Measurements from ENCODE around the gene ITGA3.
A peak's percentile ranks its signal among the peaks of the same experiment; 100 is the strongest.

Gene ITGA3

DNA sequence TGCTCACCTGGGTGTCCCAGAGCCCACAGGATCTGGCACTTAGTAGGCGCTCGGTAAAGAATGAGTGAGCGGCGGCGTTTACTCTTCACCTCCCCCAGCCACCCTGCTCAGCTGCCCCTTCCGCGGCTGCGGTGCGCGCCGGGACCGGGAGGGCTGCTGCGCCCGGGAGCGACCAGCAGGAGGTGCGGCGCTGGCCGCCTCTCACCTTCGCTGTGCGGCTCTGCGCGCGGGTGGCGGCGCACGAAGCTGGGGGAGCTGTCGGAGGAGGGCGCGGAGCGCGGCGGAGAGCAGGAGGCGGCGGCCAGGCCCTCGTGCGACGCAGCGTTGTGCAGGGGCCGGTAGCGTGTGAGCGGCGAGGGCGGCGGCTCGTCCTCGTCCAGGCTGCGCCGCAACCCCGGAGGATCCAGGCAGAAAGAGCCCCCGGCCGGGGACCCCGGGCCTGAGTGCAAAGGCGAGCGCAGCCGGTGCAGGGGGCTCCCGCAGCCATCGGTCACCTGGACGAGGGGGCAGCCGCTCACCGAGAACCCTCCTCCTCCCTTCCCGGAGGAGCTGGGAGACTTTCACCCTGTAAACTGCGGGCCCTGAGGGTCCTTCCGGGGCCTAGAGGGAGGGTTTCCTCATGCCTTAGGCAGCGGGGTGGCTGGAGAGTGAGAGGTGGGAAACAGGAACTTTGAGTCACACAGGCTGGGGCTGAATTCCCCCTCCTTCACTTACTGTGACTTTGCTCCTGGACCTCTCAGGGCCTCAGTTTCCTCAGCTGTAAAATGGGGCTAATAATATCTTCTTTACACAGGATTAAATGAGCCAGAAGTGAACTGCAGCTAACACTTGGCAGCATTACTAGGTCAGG is 61.5 kb downstream of the ITGA3 start:
- Histone ChIP-seq H3K9me3 (ENCODE audit: control insufficient read depth, low read length) (no peaks in the 10 kb centered on the region), H3K36me3 (ENCODE audit: control insufficient read depth in 1 of 2, insufficient read depth in 2 of 2, low read depth in 1 of 2, low read length in 2 of 2) (peaks cover 0 to 71% of the 10 kb centered on the region in 2 experiments), H3K4ac (ENCODE audit: low read depth in 1 of 2, low read length in 2 of 2) (peak overlapping the region in 1 of 2 experiments; percentile 16), H3K14ac (ENCODE audit: low read length in 2 of 2) (no peak overlapping the region), H3K27ac (ENCODE audit: low read length, poor library complexity, severe bottlenecking) (no peak overlapping the region), H3K4me1 (ENCODE audit: control insufficient read depth, insufficient read depth, low read depth, low read length) (peaks cover 34% of the 10 kb centered on the region), H2BK15ac (ENCODE audit: low read depth, poor library complexity, severe bottlenecking) (peak overlapping the region; percentile 55), H4K91ac (ENCODE audit: low read length) (peak overlapping the region; percentile 40), H2BK120ac (ENCODE audit: low read depth, low read length) (no peak overlapping the region), H3K79me1 (replicated peaks; ENCODE audit: low read length, poor library complexity, severe bottlenecking) (peaks cover 11% of the 10 kb centered on the region), H3K4me3 (ENCODE audit: insufficient read depth in 1 of 2, low read depth in 1 of 2, low read length in 2 of 2) (peak overlapping the region; percentile 16 to 31), H2BK5ac (ENCODE audit: low read depth, low read length, poor library complexity, severe bottlenecking) (no peak overlapping the region), H3K4me2 (ENCODE audit: low read length, poor library complexity, severe bottlenecking) (peak overlapping the region; percentile 63), H2AK5ac (ENCODE audit: low read length, severe bottlenecking) (peak overlapping the region; percentile 37), H2BK12ac (ENCODE audit: low read length in 2 of 2) (no peak overlapping the region), H3K18ac (ENCODE audit: low read depth in 1 of 2, low read length in 2 of 2) (peak overlapping the region; percentile 41), H2AFZ (ENCODE audit: low read depth, low read length) (peak overlapping the region; percentile 33), H3K23ac (ENCODE audit: low read length in 2 of 2) (no peak overlapping the region), H3K27me3 (ENCODE audit: control insufficient read depth in 1 of 2, insufficient read depth in 1 of 2, low read length in 2 of 2) (peaks cover 0 to 35% of the 10 kb centered on the region in 2 experiments), H3K9ac (ENCODE audit: low read length) (peak overlapping the region; percentile 46), H4K8ac (ENCODE audit: low read length) (peak overlapping the region; percentile 65)
- DNase-seq: peak; percentile 74
- WGBS: 10% methylated on average over 48 of the region's 64 CpGs

DNA sequence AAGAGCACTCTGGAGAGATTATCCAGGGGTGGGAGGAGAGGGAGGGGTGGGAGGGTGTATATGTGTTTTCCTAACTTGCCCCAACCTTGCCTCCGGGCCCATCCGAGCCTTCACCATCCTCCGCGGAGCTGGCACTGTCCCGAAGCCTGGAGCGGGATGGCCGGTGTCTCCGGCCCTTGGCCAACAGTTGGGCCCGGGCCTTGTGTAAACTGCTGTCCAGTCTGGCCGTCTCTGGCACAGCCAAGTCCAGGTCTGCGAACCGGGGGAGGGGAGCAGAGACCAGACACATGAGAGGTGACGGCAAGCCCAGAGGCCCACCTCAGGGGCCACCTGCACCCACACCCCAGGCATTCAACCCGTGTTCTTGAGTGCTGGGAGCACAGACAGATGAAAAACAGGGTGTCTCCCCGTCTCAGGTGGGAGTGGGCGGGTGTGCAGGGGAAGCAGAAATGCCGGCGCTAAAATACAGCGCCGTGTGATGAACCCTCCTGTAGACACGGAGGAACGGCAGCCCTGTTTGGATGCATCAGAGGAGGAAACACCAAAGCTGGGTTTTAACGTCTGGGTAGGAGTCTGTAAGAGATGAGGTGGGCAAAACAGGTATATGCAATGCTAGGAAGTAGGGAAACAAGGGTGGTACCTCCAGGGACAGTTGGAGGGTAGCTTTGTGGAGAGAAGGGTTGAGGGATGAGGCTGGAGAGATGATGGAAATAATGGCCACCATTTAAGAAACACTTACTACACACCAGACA is 62.3 kb downstream of the ITGA3 start:
- no peak overlapping the region for H3K27ac ChIP-seq (ENCODE audit: low read length, poor library complexity, severe bottlenecking)
- H4K91ac ChIP-seq (ENCODE audit: low read length): no peak overlapping the region
- H3K27me3 ChIP-seq (ENCODE audit: control insufficient read depth in 1 of 2, insufficient read depth in 1 of 2, low read length in 2 of 2): peaks cover 0 to 36% of the 10 kb centered on the region in 2 experiments
- H2BK5ac ChIP-seq (ENCODE audit: low read depth, low read length, poor library complexity, severe bottlenecking): no peak overlapping the region
- peaks cover 38% of the 10 kb centered on the region for H3K4me1 ChIP-seq (ENCODE audit: control insufficient read depth, insufficient read depth, low read depth, low read length)
- H3K18ac ChIP-seq (ENCODE audit: low read depth in 1 of 2, low read length in 2 of 2): no peak overlapping the region
- H4K8ac ChIP-seq (ENCODE audit: low read length): peak overlapping the region; percentile 21
- no peak overlapping the region for H3K4ac ChIP-seq (ENCODE audit: low read depth in 1 of 2, low read length in 2 of 2)
- H3K4me3 ChIP-seq (ENCODE audit: insufficient read depth in 1 of 2, low read depth in 1 of 2, low read length in 2 of 2): no peak overlapping the region
- H3K9me3 ChIP-seq (ENCODE audit: control insufficient read depth, low read length): no peaks in the 10 kb centered on the region
- no peak overlapping the region for H3K9ac ChIP-seq (ENCODE audit: low read length)
- WGBS: 94% methylated on average over 22 of the region's 23 CpGs
- H2BK120ac ChIP-seq (ENCODE audit: low read depth, low read length): no peak overlapping the region
- H3K23ac ChIP-seq (ENCODE audit: low read length in 2 of 2): no peak overlapping the region
- H2AFZ ChIP-seq (ENCODE audit: low read depth, low read length): no peak overlapping the region
- no peak overlapping the region for H2AK5ac ChIP-seq (ENCODE audit: low read length, severe bottlenecking)
- H2BK12ac ChIP-seq (ENCODE audit: low read length in 2 of 2): no peak overlapping the region
- peaks cover 0 to 67% of the 10 kb centered on the region in 2 experiments for H3K36me3 ChIP-seq (ENCODE audit: control insufficient read depth in 1 of 2, insufficient read depth in 2 of 2, low read depth in 1 of 2, low read length in 2 of 2)
- H3K4me2 ChIP-seq (ENCODE audit: low read length, poor library complexity, severe bottlenecking): no peak overlapping the region
- no peak overlapping the region for H3K14ac ChIP-seq (ENCODE audit: low read length in 2 of 2)
- DNase-seq: no peak
- H2BK15ac ChIP-seq (ENCODE audit: low read depth, poor library complexity, severe bottlenecking): no peak overlapping the region
- H3K79me1 ChIP-seq (replicated peaks; ENCODE audit: low read length, poor library complexity, severe bottlenecking): peaks cover 18% of the 10 kb centered on the region

DNA sequence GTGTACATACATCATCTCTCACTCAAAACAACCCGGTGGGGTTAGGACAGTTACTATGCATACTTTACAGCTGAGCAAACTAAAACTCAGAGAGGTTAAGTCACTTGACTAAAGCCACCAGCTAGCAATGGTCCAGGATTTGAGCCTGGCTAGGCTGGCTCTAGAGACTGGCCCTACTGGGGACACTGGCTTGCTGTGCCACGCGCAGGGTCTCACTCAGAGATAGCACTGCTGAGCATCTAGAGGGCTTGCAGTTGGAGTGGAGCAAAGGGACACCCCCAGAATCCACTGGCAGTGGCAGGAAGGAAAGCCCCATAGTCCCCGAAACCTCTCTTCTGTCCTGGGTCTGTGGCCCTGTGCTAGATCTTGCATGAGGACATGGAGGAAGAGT is 62.9 kb downstream of the ITGA3 start:
- Histone ChIP-seq H3K27me3 (ENCODE audit: control insufficient read depth in 1 of 2, insufficient read depth in 1 of 2, low read length in 2 of 2) (peaks cover 0 to 34% of the 10 kb centered on the region in 2 experiments), H2BK120ac (ENCODE audit: low read depth, low read length) (no peak overlapping the region), H3K79me1 (replicated peaks; ENCODE audit: low read length, poor library complexity, severe bottlenecking) (peaks cover 18% of the 10 kb centered on the region), H3K4ac (ENCODE audit: low read depth in 1 of 2, low read length in 2 of 2) (no peak overlapping the region), H3K9me3 (ENCODE audit: control insufficient read depth, low read length) (no peaks in the 10 kb centered on the region), H3K14ac (ENCODE audit: low read length in 2 of 2) (no peak overlapping the region), H3K36me3 (ENCODE audit: control insufficient read depth in 1 of 2, insufficient read depth in 2 of 2, low read depth in 1 of 2, low read length in 2 of 2) (peaks cover 0 to 61% of the 10 kb centered on the region in 2 experiments), H3K4me3 (ENCODE audit: insufficient read depth in 1 of 2, low read depth in 1 of 2, low read length in 2 of 2) (no peak overlapping the region), H3K4me1 (ENCODE audit: control insufficient read depth, insufficient read depth, low read depth, low read length) (peaks cover 40% of the 10 kb centered on the region), H3K9ac (ENCODE audit: low read length) (no peak overlapping the region), H2AK5ac (ENCODE audit: low read length, severe bottlenecking) (no peak overlapping the region), H3K27ac (ENCODE audit: low read length, poor library complexity, severe bottlenecking) (no peak overlapping the region), H3K4me2 (ENCODE audit: low read length, poor library complexity, severe bottlenecking) (no peak overlapping the region), H2BK5ac (ENCODE audit: low read depth, low read length, poor library complexity, severe bottlenecking) (no peak overlapping the region), H2BK15ac (ENCODE audit: low read depth, poor library complexity, severe bottlenecking) (no peak overlapping the region), H2BK12ac (ENCODE audit: low read length in 2 of 2) (no peak overlapping the region), H4K91ac (ENCODE audit: low read length) (no peak overlapping the region), H3K18ac (ENCODE audit: low read depth in 1 of 2, low read length in 2 of 2) (no peak overlapping the region), H4K8ac (ENCODE audit: low read length) (no peak overlapping the region), H3K23ac (ENCODE audit: low read length in 2 of 2) (no peak overlapping the region), H2AFZ (ENCODE audit: low read depth, low read length) (no peak overlapping the region)
- no peak for DNase-seq
- 86% methylated on average over 4 of the region's 4 CpGs for WGBS

All from mesenchymal stem cell (in vitro differentiated cells and primary cell).